GM19239 (cell line): ENCODE measurements around the gene WWOX.

Experiments
- DNase-seq: peaks from one replicate; pipeline ENCODE4 v3.0.0; 2011; ENCODE audit warnings: low spot score; ENCODE audit not compliant: insufficient read length
- FAIRE-seq: peaks from 2 replicates; lab custom pipeline; 2011; peaks lifted over from hg19 to GRCh38; lab: Jason Lieb, UNC

The WWOX gene

DNA sequence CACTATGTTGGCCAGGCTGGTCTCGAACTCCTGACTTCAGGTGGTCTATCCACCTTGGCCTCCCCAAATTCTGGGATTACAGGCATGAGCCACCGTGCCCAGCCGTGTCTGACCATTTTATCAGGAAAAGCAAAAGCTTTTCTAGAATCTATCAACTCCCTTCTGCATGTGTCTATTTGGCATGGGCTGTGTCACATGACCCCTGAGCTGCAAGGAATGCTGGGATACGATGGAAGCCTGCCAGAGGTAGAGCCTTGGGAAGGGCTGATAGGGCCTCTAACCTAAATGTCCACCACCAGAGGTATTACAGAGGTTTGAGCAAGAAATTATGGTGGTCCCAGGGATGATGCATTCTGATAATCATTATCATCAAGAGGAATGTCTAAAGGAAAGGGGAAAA, 616.2 kb downstream of the WWOX start:
- DNase-seq (no peak), FAIRE-seq (no peak)

DNA sequence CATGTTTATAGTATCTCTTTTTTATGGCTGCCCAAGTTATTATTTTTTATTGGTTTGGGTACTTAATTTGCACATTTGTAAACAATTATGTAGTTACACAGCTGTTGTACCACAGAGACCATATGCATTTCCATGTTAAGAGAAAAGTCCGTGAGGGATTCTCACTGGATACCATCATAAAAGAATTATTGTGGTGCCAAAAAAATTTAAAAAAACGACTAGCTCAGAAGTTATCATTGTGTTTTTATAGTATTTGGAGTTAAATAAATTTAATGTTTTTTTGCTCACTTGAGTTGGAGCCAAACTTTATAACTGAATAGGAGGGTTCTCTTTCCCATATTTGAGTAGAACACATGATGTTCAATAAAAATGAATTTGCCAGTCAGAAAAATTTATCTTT, 618.7 kb downstream of the WWOX start:
- DNase-seq (no peak), FAIRE-seq (no peak)

DNA sequence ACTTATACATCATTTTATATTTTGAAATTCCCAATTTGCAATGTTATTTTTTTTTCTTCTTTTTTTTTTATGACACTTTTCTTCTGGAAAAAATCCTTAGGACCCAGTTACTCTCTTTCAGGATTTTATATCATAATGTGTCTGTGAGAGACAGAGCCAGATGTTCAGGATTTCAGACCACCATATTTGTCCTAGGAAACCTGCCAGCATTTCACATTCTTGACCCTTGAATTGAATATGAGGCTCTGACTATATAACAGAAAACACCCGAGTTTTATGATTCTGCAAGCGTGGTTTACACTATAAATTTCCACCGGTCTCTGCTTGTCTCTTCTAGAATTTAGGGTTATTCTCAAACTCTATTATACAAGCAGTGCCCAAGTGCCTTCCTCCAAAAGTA, 621.0 kb downstream of the WWOX start:
- DNase-seq (no peak), FAIRE-seq (no peak)

DNA sequence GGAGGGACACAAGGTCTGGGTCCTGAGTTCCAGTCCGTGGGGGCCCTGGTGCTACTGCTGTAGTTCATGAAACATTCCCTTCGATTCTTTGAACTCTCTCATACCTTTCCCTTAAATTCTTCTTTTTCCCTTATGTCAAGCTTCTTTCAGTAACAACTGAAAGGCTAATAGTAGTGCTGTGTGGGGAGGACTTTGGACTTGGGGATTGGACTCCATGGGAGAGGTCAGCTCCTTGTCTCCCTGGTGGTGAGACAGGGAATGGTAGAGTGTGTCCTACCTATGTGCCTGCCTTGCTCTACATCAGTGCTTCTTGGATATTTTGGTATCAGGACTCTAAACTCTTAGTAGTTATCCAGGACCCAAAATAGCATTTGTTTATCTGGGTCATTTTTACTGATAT, 628.1 kb downstream of the WWOX start:
- no peak for FAIRE-seq

DNA sequence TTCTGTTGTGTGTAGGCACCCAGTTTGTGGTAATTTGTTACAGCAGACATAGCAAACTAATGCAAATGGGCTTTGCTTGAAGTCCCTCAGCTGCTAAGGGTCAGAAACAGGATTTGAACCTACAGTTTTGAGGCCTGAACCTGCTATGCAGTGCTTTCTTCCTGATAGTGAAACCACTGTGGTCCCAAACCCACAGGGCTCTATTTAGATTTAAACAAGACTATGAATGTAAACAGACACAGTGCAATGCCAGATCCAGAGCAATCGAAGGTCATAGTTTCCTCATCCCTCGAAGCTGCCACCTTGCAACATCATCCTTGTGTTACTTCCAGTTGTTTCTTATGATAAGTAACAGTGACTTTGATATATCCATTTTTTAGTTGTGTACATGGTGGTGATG, 630.2 kb downstream of the WWOX start:
- FAIRE-seq, result no peak
- DNase-seq, result no peak

More for the DNA sequence above, 628.1 kb downstream of the WWOX start:
- no peak for DNase-seq

DNA sequence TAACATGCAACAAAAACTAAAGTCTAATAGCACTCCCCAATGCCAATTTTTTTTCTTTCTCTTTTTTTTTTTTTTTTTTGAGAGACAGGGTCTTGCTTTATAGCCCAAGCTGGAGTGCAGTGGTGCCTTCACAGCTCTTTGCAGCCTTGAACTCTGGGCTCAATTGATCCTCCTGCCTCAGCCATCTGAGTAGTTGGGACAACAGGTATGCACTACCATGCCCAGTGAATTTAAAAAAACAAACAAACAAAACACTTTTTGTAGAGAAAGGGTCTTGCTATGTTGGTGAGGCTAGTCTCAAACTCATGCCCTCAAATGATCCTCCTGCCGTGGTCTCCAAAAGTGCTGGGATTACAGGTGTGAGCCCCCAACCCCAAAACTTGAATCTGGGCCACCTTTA, 632.3 kb downstream of the WWOX start:
- FAIRE-seq (no peak), DNase-seq (no peak)

DNA sequence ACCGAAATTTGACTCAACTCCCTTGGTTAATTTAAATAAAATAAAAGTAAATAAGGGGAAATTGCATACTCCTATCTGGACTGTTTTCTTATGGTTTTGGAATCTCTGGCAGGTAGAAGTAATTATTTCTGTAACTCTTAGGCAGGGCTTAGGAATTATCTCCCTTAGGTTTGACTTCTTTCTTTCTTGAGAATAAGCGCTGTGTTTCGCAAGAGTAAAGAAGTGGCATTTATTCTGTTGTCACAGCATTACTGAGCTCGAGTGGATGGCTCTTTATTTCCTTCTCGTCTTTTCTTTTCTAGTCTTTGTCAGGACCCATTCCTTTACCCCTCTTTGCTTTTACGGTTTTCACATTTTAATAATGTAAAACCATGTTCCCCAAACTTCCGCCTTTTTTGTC, 633.2 kb downstream of the WWOX start:
- no peak for FAIRE-seq
- DNase-seq, result no peak

DNA sequence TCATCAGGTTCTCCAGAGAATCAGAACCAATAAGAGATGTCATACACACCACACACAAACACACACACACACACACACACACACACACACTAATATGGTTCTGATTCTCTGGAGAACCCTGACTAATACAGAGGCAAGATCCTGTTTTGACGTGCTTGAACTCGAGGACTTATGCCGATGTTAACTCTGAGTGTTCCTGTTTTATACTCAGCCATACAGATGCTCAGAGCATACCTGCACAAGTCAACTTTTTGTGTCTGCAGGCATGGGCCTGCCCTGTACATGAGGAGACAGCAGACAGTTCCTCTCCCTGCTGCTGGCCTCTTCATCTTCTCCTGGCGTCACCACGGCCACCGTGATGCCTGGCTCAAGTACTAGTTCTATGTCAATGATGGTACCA, 635.9 kb downstream of the WWOX start:
- DNase-seq (no peak), FAIRE-seq (no peak)

DNA sequence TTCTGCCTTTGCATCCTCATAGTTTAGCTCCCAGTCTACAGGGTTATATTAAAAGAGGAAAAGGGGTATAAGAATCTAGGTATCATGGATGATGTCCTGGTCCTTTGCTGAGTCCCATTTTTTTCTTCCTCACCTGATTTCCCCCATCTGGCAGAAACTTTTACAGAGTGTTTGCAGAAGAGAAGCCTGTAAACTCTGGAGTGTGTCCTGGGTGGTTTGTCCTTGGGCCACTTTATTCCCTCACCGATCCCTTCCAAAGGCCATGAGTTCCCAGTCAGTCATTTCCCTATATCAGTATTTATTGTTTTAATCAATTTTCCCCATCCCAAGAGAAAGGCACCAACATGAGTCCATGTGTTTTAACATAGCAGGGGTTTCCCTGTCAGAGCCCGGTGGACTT, 638.2 kb downstream of the WWOX start:
- FAIRE-seq (no peak), DNase-seq (no peak)

DNA sequence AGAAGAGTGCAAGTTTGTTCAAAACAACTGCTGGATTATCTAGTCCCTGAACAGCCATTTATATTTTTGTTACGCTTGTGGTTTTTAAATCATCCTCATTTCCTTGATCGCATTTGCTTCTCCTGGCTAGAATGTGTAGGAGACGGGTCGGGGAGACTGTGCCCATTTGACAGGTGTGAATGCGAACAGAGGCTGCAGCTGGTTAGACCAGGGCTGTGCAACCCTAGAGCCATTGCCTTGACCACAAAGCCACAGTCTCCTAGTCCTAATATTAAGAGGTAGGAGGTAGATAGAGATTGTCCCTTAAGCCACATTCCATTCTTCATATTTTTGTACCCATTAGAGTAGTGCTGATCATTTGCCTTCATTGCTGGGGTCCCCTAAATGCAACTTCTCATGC, 639.1 kb downstream of the WWOX start:
- FAIRE-seq, result no peak
- no peak for DNase-seq

DNA sequence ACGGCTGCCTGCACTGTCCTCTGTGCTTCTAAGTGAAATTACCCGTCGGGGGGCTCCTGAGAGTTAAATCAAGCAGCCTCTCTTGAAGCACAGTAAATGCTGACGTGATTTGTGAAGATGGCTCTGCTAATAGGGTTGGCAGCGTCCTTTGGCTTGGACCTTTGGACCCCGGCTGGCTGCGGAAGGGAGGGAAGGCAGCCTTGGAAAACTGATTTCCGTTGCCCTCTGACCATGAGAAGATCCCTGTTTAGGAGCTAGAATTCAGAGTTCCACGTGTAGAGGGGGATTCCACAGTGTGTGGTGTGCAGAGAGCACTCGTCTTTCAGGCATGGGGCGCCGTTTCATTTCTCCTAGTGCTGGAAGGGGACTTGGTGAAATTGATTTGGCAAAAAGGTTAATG, 640.8 kb downstream of the WWOX start:
- DNase-seq (no peak), FAIRE-seq (no peak)

DNA sequence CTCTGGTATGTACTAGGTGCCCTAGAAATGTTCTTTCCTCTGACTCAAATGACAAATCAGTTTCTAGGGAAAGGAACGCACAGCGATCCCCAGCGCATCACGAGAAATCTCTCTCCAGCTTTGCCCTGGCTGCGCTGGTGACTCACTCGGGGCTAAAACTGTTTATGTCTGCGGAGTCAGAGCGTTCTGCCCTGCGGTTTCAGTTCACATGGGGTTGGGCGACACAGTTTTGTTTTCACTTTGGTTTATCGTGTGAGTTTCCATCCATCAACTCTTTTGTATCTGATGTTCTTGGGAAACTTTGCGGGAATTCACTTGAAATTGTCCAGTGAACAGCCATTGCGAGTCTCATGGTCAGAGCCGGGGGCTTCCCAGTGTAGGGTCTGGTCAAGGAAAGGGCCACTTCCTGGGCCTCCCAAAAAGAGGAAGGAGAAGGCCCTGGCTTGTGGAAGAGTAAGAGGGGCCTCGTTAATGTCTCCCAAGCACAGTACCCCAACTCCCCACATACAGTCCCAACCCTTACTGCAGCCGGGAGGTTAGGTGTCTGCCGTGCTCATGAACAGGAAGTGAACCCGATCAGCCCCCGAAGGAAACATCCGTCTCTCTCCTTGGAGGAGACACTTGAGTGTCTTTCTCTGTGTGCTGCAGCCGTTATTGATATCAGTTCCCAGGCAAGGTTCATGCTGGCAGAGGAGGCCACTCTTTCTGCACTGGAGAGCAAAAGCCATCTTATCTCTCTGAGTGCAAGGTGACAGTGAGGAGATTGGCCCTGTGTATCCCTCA, 643.2 kb downstream of the WWOX start:
- DNase-seq, result peak; percentile 54
- FAIRE-seq, result peak; percentile 98

DNA sequence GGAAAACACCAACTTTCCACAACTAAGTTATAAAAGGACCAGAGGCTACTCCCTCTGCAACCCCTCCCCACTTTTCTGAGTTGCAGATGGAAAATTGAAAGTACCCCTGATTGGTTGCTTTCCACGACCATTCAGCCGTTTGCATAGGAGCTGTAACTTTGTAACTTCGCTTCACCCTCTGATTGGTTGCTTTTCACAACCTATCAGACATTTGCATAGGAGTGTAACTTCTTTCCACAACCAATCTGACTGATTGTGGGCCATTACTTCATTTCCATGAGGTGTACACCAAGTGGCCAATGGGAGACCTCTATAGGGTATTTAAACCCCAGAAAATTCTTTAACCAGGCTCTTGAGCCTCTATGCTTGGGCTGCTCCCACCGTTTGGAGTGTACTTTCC, 644.1 kb downstream of the WWOX start:
- FAIRE-seq (no peak), DNase-seq (no peak)

DNA sequence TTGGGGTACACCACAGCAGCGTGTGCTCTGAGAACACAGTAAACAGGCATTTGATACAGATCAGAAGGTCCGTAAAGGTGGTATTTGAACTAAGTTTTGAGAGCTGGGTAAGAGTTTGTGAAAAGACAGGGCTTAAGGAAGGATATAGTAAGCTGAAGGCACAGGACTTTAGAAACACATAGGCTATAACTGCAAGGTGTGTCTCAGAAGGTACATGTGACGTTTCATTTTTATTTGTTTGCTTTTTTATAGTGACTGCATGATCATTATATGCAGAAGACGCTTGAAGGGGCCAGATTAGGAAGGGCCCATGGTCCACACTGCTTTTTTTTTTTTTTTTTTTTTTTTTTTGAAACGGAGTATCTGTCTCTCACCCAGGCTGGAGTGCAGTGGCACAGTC, 644.6 kb downstream of the WWOX start:
- FAIRE-seq (no peak), DNase-seq (no peak)

DNA sequence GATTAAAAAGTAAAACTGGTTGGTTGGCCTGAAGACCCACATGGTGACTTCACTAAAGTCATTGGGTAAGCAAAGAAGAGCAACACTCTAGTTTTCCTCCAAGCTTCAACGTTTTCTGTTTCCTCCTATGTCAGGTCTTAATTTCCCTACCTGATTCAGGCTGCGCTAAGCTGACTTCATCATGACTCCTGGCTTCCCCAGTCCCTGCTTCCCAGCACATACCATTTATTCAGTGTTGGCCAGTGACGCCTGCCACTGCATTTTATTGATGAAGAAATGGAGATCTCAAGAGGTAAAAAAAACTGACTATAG, 645.3 kb downstream of the WWOX start:
- DNase-seq, result no peak
- no peak for FAIRE-seq

DNA sequence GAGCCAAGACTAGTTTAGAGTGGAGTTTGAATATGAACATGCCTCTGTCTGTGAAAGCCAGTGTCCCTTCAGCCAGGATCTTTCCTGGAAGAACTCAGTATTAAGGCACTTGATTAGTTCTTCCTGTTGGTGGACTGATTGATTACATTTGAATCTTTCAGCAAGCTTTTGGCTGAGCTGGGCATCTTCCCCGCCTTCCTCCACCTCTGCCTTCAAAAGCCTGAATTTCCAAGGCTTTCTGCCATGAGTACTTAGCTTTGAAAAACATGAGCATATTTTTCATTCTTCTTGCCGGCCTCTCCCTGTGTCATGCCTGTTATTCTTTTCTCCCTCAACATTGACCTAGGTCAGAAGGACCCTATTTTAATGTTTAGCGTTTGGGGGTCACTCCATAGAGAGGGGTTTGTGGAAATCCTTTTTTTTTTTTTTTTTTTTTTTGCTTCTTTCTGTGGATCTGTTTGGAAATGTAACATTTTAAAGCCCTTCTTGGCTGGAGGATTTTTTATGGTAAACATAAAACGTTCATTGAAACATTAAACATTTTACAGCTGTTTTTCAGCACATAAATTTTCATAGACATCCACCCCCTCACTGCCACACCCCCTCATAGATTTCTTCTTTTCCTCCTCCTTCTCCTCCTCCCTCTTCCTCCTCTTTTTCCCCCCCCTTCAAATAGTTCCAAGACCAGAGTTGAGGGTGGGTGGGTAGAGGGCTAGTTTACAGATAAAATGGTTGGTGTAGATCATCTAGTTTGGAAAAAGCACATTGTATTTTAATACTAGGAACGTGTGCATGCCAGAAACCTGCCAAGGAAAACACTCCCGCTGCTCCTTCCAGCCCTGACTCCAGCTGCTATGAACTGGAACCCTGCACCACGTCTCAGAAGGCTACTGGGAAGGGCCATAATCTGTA, 645.9 kb downstream of the WWOX start:
- FAIRE-seq, result no peak
- DNase-seq, result no peak

DNA sequence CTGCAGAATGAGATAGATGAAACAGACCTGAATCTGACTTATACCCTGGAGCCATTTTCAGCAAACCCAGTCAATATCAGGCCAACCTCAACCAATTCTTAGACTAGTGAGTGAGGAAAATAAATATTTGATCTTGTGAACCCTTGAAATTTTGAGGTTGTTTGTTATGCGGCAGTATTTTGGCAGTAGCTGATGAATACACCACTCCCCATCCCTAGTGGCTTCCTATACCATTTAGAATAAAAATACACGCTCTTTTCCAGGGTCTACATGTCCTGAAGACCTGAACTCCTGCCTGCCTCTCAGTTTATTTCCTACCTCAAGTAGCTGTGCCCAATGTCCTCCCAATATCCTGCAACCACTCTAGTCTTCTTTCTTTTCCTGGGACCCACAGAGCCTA, 647.3 kb downstream of the WWOX start:
- no peak for DNase-seq
- FAIRE-seq, result no peak

DNA sequence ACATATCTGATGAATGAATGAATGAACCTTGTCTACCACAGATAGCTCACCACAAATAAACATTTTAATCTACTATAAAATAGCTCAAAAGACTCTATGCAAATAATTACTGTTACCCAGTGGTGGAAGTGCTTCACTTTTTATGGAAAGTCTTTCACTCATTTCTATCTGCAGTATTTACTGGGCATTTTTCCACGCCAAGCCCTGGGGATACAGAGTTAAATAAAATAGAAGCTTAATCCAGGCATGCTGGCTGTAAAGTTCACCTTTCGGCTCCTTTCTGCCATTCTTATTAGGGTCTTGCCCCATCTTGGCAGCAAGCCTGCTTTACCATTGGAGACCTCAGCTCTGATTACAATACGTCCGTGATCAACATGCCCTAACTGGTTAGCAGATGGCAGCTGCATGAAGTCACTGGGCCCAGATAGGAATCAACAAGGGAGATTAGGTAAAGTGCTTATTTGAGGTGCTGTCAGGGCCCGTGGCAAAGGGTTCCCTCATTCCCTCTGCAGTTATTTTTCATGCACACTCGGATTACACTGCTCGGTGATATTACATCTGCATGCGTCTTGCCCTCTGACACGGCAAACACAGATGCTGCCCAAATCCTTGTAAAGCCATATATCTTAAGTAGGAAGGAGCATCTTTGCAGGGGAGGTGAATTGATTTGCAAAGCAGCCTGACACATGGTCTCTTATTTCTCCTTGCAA, 648.9 kb downstream of the WWOX start:
- FAIRE-seq (no peak), DNase-seq (no peak)

DNA sequence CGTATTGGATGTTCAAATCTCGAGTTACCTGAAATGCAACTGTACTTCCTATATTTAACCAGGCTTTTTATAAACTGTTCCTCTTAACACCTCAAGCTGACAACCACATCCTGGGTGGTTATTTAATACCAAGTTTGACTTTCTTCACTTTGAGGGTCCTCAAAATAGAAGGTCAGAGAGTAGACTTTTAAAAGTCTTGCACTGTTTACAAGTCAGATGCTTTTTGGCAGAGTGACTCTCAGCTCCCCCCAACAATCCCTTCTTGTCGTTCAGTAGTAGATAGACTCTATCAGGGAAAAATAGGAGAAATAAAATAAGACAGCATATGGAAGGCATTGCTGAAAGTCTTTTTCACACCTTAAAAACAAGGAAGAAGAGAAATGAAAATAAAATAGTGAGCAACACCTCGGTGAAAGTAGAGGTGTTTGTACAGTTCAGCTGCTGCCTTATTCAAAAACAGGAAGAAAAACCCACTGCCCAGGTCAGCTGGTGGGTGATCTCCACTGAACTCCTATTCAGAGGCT, 650.4 kb downstream of the WWOX start:
- FAIRE-seq (peak; percentile 77), DNase-seq (no peak)

DNA sequence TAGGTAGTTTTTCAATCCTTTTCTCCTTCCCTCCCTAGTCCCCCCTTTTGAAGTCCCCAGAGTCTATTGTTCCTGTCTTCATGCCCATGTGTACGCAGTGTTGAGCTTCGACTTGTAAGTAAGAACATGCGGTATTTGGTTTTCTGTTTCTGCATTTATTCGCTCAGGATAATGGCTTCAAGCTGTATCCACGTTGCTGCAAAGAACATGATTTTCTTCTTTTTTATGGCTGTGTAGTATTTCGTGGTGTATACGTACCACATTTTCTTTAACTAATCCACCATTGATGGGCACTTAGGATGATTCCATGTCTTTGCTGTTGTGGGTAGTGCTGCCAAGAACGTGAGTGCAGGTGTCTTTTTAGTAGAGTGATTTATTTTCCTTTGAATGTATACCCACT, 651.2 kb downstream of the WWOX start:
- FAIRE-seq (no peak), DNase-seq (no peak)

DNA sequence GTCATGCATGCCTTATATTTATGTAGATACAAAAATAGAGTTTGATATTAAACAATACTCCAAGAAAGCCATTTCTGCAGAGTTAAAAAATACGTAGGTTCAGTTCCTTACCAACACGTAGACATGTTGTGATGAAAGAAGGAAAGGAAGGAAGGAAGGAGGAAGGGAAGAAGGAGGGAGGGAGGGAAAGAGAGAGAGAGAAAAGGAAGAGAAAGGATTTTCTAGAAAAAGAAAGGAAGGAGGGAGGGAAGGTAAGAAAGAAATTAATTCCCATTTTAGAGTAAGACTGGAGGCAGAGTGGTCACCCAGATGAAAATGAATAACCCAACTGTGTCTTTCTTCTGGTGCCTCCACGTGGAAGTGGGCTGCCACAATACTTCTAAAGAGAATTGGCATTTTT, 652.1 kb downstream of the WWOX start:
- FAIRE-seq (no peak), DNase-seq (no peak)
